Fibroblast of pulmonary artery (primary cell): Measurements from ENCODE around the gene PRR18.
"Not testable (repeated sequence)": the region's sequence is repeated elsewhere in the genome, so short reads cannot be mapped to it uniquely, and the experiment has no call there.

Experiments used
- DNase-seq: peaks from one replicate; pipeline ENCODE4 v3.0.0-alpha.2; 2010; ENCODE audit warnings: low read depth
- H3K4me3 ChIP-seq: replicated peaks from 2 replicates; pipeline ENCODE4 v1.5.1; 2011; ENCODE audit warnings: low read depth, mild to moderate bottlenecking, control low read depth, low read length, moderate library complexity
- TF ChIP-seq, protein P1 (sequence below): IDR thresholded peaks from 2 replicates; pipeline ENCODE4 v1.5.1; 2011; ENCODE audit warnings: mild to moderate bottlenecking, control low read depth, low read length, inconsistent platforms; ENCODE audit errors: missing control alignments

PRR18 gene

DNA sequence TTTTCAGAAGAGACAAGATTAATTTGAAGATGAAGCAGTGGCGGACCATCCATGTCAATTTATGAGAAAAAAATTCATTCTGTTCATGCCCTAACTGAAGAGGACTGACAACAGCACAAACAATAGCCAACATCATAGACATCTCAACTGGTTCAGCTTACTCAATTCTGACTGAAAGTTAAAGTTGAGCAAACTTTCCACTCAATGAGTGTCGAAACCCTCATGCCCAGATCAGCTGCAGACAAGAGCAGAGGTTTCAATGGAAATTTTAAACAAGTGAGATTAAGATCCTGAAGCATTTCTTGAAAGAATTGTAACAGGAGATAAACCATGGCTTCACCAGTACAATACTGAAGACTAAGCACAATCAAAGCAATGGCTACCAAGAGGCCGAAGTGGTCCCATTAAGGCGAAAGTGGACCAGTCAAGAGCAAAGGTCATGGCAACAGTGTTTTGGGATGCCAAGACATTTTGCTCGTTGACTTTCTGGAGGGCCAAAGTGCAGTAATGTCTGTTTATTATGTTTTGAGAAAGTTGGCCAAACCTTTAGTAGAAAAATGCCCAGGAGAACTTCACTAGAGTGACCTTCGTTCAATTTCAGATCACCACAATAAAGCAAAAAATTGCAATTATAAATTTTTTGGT lies 40.2 kb upstream of the PRR18 start:
- DNase-seq: no peak
- TF ChIP-seq, protein P1, sequence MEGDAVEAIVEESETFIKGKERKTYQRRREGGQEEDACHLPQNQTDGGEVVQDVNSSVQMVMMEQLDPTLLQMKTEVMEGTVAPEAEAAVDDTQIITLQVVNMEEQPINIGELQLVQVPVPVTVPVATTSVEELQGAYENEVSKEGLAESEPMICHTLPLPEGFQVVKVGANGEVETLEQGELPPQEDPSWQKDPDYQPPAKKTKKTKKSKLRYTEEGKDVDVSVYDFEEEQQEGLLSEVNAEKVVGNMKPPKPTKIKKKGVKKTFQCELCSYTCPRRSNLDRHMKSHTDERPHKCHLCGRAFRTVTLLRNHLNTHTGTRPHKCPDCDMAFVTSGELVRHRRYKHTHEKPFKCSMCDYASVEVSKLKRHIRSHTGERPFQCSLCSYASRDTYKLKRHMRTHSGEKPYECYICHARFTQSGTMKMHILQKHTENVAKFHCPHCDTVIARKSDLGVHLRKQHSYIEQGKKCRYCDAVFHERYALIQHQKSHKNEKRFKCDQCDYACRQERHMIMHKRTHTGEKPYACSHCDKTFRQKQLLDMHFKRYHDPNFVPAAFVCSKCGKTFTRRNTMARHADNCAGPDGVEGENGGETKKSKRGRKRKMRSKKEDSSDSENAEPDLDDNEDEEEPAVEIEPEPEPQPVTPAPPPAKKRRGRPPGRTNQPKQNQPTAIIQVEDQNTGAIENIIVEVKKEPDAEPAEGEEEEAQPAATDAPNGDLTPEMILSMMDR: no peak
- no peak overlapping the region for H3K4me3 ChIP-seq

- no peak overlapping the region for H3K4me3 ChIP-seq
- TF ChIP-seq, protein P1: no peak
- no peak for DNase-seq
Measured at GRCh38 chr6:166346965-166347364, 38.8 kb upstream of the PRR18 start.

- TF ChIP-seq, protein P1: no peak
Measured at GRCh38 chr6:166346449-166346848, 38.3 kb upstream of the PRR18 start.

DNA sequence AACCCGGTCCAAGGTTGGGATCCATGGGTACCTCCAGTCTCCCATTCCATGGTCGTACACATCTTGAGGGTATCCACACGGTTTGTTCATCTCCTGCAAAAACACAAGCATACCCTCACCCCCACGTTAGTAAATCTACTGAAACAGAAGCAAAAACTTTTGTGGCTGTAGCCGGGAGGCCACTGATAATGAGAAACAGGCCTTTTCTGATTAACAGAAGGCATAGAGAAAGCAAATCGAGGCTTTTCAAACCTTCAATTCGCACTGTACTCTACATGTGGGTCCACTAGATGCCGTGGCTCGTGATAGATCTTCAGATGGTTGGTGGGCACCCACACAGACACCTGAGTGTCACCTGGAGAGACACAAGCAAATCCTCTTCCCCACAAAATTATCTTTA lies 37.5 kb upstream of the PRR18 start:
- DNase-seq, H3K4me3 ChIP-seq: not testable (repeated sequence)

More at GRCh38 chr6:166346449-166346848, 38.3 kb upstream of the PRR18 start:
- no peak for DNase-seq
- H3K4me3 ChIP-seq: no peak overlapping the region

GRCh38 chr6:166344921-166345320 lies 36.7 kb upstream of the PRR18 start:
- H3K4me3 ChIP-seq, DNase-seq: not testable (repeated sequence)

DNA sequence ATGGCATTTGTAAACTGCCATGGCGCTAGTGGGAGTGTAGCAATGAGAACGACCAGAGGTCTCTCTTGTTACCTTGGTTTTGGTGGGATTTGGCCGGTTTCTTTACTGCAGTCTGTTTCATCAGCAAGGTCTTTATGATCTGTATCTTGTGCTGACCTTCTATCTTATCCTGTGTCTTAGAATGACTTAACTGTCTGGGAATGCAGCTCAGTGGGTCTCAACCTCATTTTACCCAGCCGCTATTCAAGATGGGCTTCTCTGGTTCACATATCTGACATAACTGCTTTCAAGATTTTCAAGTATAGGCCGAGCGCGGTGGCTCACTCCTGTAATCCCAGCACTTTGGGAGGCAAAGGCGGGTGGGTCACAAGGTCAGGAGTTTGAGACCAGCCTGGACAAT lies 36.0 kb upstream of the PRR18 start:
- TF ChIP-seq, protein P1: no peak
- DNase-seq: no peak
- no peak overlapping the region for H3K4me3 ChIP-seq

DNA sequence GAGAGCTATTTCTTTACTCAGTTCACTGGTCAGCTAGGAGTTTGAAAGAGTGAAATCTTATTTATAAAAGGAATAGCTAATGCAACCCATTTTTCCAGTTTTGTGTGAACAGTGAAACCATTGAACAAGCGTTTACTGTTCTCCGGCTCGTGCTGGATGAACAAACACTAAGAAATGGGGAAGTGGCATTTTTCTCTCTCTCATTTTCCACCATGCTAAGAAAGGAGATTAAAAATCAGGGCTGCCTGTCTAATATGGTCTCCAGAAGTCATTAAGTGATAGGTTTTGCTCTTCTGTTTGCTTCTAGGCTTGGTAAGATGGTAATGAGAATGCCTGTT lies 34.9 kb upstream of the PRR18 start:
- peak overlapping the region; percentile 62 for H3K4me3 ChIP-seq
- TF ChIP-seq, protein P1: no peak
- DNase-seq: no peak

- TF ChIP-seq, protein P1: no peak
- peak within 1 kb of the TSS; percentile 62 for H3K4me3 ChIP-seq
- peak; percentile 88 for DNase-seq
Measured at GRCh38 chr6:166342349-166343149, 34.4 kb upstream of the PRR18 start, which contains the start of gene SFT2D1. Gene SFT2D1 (minus strand): TSS chr6:166342545. CDS start chr6:166342481, 64 bp downstream.
